Heart left ventricle (tissue), 13 donors: ENCODE results near the gene CLEC4D.
A peak's percentile ranks its signal among the peaks of the same experiment; 100 is the strongest.

Source experiments
- CTCF ChIP-seq, 12 donors: fragments of 200-600 bp; sonication (generic) in 4 of 12; IDR thresholded peaks; one replicate each; pipeline versions ENCODE4 v1.5.0 to v1.8.0; 2018 to 2022; ENCODE audit warnings: antibody characterized with exemption in 12 of 12, mild to moderate bottlenecking in 5 of 12
- POLR2A ChIP-seq, 2 donors: fragments of 450-650 bp; IDR thresholded peaks; one replicate each; pipeline ENCODE4 v1.6.1; 2017; ENCODE audit warnings: antibody characterized with exemption in 2 of 2, mild to moderate bottlenecking in 2 of 2, moderate library complexity in 2 of 2
- donor health status: ischemic (EF 13 %, LVEDD 7.1; RV severe dilation, severe dysfunction).
- donor health status: DM: no; HTN: yes; CAD: no.
- donor health status: DM: no; HTN: no; CAD: no.
- donor health status: ischemic (EF 25% LVEDD 6.9; RV normal size, moderate dysfunction).
- donor health status: ischemic (EF 25% LVEDD 5.7; RV mildly dilated, moderate dysfunction).
- donor health status: ischemic (EF 35%, LVEDD 5.7; RV mildly dilated, moderate dysfunction).
- donor health status: nonischemic (EF 11% LVEDD 7.7; RV severe dilation, severe dysfunction).
- donor health status: DM: yes; HTN: yes; CAD: no.
- donor health status: PGD.
- donor health status: ischemic (EF 29% LVEDD 5.4; RV normal size, mild dysfunction).
- donor health status: nonischemic (EF 23%, LVEDD 6.1; RV moderate dilation, normal function).

- TF ChIP-seq CTCF (IDR thresholded peaks at IDR 0.05) = peak; percentile 75 to 97 (median 92)
- TF ChIP-seq POLR2A (IDR thresholded peaks at IDR 0.05) = no peak
These were observed 31.0 kb downstream of the CLEC4D start for GRCh38 chr12:8544295-8544694.
